ENCODE measurements around the gene ACTR2.
"Not testable (repeated sequence)": the region's sequence is repeated elsewhere in the genome, so short reads cannot be mapped to it uniquely, and the experiment has no call there.

ACTR2 gene

DNA sequence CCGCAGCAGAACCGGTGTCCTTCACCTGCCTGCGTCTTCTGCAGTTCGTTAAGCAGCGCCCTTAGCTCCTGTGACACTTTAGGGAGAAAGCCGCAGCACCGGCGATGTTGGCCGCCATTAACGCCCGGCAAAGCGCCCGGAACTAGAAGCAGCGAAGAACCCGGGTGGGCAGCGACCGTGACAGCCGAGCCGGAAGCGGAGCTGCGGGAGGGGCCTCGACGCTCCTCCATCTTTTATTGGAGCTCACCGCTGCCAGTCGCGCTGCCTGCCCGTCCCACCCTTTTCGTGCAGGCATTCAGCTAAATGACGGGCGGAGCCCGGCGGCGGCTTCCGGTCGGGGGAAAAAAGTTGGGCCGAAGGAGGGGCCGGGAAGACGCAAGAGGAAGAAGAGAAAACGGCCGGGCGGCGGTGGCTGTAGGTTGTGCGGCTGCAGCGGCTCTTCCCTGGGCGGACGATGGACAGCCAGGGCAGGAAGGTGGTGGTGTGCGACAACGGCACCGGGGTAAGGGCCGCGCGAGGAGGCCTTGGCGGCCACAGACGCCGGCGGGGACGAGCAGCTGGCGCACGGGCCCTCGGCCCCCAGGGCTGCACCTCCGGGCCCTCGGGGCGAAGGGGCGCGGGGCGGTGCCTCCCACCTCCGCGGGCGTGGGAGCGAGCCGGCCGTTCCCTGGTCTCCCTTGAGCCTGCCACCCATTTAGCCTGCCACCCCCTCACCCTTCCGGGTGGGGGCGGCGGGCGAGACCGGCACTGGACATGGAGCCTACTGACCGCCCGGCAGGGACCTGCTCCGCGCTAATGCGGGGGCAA lies at the start of gene ACTR2:
TSS of gene ACTR2 (plus strand) at position 376 of the 807 bp plus-strand sequence. CDS start at position 455, 79 bp downstream.
- no peak for TF ChIP-seq CTCF (IDR thresholded peaks at IDR 0.05; ENCODE audit: low read depth, low read length, missing control alignments)
- DNase-seq (ENCODE audit: low read depth): peak; percentile 89
- in situ Hi-C loops (cut with HindIII; ENCODE audit: low sequenced_read_pairs): no loop called here
- peak within 1 kb of the TSS; percentile 94 for H3K4me3 ChIP-seq (ENCODE audit: low read depth, low read length)

- no peak for DNase-seq (ENCODE audit: low read depth)
- in situ Hi-C loops (cut with HindIII; ENCODE audit: low sequenced_read_pairs): no loop called here
- no peak for TF ChIP-seq CTCF (IDR thresholded peaks at IDR 0.05; ENCODE audit: low read depth, low read length, missing control alignments)
- no peak overlapping the region for H3K4me3 ChIP-seq (ENCODE audit: low read depth, low read length)
Observed at GRCh38 chr2:65182570-65182969, 45.1 kb upstream of the ACTR2 start.

DNA sequence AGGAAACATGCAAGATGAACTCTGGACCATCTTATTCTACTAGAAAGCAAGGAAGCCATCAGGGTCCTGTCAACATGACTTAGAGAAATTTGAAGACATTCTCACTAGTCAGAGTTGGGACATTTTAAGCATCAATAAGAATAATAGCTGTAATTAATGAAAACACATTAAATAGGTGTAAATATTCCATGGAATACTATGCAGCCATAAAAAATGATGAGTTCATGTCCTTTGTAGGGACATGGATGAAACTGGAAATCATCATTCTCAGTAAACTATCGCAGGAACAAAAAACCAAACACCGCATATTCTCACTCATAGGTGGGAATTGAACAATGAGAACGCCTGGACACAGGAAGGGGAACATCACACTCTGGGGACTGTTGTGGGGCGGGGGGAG lies 44.2 kb upstream of the ACTR2 start:
- DNase-seq (ENCODE audit: low read depth); H3K4me3 ChIP-seq (ENCODE audit: low read depth, low read length); in situ Hi-C loops (cut with HindIII; ENCODE audit: low sequenced_read_pairs): not testable (repeated sequence)

DNA sequence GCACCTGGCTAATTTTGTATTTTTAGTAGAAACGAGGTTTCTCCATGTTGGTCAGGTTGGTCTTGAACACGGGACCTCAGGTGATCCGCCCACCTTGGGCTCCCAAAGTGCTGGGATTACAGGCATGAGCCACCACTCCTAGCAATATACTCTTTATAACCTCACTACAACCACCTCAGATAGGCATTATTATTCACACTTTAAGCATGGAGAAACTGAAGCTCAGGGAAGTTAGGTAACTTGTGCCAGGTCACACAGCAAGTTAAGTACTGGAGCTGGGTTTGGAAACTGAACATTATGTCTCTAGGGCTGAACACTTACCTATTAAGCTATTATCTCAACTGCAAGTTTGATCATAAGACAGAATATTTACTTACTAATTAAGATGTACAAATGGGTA lies 42.6 kb upstream of the ACTR2 start:
- DNase-seq (ENCODE audit: low read depth): no peak
- in situ Hi-C loops (cut with HindIII; ENCODE audit: low sequenced_read_pairs): no loop called here
- TF ChIP-seq CTCF (IDR thresholded peaks at IDR 0.05; ENCODE audit: low read depth, low read length, missing control alignments): no peak
- H3K4me3 ChIP-seq (ENCODE audit: low read depth, low read length): no peak overlapping the region

DNA sequence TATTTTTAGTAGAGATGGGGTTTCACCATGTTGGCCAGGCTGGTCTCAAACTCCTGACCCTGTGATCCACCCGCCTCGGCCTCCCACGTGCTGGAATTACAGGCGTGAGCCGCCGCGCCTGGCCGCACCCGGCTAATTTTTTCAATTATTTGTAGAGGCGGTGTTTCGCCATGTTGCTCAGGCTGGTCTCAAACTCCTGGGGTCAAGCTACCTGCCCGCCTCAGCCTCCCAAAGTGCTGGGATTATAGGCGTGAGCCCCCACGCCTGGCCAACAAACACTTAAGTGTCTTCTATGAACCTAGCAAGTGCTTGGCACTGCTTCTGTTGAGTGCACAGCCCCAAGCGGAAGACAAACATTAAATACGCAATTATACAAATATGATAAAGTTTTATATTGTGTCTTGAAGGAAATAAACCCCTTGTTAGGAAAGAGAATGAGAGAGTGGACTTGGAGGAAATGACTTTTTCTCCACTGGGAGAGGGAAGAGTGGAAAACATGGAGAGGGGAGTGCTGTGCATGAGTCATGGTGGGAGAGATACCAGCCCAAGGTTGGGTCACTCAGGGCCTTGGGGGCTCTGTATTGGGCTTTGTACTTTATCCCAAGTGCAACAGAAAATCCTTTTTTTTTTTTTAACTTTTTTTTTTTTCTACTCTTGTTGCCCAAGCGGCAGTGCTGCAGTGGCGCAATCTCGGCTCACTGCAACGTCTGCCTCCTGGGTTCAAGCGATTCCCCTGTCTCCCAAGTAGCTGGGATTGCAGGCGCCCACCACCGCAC lies 41.4 kb upstream of the ACTR2 start:
- no peak overlapping the region for H3K4me3 ChIP-seq (ENCODE audit: low read depth, low read length)
- in situ Hi-C loops (cut with HindIII; ENCODE audit: low sequenced_read_pairs): no loop called here
- DNase-seq (ENCODE audit: low read depth): no peak
- TF ChIP-seq CTCF (IDR thresholded peaks at IDR 0.05; ENCODE audit: low read depth, low read length, missing control alignments): no peak

DNA sequence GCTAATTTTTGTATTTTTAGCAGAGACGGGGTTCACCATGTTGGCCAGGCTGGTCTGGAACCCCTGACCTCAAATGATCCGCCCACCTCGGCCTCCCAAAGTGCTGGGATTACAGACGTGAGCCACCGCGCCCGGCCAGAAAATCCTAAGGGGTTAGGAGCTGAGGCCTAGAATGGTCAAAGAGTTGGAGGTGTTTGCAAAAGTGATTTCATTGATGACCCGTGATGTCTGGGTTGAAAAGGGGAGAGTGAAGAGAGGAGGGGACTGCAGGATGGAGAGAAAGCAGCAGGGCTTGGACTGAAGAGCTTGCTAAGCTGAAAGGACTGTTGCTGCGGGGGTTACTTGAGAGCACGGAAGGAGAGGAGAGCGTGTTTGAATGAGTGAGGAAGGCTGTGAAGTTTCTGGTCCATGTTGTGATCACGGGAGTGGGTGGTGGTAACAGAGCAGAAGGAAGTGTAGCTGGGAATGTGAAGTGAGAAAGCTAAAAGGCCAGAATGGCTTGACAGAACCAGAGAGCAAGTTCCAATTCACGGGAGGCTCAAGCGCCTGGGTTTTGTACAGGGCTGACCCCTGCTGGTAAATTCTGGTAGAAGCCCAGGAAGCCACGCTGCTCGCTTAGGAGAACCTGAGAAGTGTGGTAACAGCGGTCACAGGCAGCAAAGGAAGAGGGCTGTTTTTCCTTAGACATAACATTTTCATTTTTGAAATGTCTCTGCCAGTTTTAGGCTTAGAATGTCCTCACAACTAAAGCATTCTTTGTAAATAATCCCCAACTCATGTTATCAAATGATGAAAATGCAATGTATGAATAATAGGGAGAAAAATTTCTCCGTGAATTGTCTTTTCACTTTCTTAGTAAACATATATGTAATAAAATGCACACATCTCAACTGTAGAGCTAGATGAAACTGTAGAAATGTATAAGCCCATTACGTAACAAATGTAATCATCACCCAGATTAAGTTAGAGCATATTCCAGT lies 40.5 kb upstream of the ACTR2 start:
- peak; percentile 63 for DNase-seq (ENCODE audit: low read depth)

More for the DNA sequence above, 40.5 kb upstream of the ACTR2 start:
- H3K4me3 ChIP-seq (ENCODE audit: low read depth, low read length): no peak overlapping the region
- peak; percentile 88 for TF ChIP-seq CTCF (IDR thresholded peaks at IDR 0.05; ENCODE audit: low read depth, low read length, missing control alignments)
- in situ Hi-C loops (cut with HindIII; ENCODE audit: low sequenced_read_pairs): no loop called here

Data from astrocyte of the cerebellum (primary cell).